AG09319 (cell line): Measurements from ENCODE around the gene CTSC.

Source experiments
- DNase-seq: peaks from one replicate; pipeline ENCODE4 v3.0.0-alpha.2; 2010; ENCODE audit warnings: low read depth; ENCODE audit errors: extremely low read depth
- TF ChIP-seq, protein P1 (sequence below): IDR thresholded peaks from 2 replicates; pipeline ENCODE4 v1.5.1; 2011; ENCODE audit warnings: low read depth, mild to moderate bottlenecking, inconsistent platforms, low read length, moderate library complexity

CTSC gene

DNA sequence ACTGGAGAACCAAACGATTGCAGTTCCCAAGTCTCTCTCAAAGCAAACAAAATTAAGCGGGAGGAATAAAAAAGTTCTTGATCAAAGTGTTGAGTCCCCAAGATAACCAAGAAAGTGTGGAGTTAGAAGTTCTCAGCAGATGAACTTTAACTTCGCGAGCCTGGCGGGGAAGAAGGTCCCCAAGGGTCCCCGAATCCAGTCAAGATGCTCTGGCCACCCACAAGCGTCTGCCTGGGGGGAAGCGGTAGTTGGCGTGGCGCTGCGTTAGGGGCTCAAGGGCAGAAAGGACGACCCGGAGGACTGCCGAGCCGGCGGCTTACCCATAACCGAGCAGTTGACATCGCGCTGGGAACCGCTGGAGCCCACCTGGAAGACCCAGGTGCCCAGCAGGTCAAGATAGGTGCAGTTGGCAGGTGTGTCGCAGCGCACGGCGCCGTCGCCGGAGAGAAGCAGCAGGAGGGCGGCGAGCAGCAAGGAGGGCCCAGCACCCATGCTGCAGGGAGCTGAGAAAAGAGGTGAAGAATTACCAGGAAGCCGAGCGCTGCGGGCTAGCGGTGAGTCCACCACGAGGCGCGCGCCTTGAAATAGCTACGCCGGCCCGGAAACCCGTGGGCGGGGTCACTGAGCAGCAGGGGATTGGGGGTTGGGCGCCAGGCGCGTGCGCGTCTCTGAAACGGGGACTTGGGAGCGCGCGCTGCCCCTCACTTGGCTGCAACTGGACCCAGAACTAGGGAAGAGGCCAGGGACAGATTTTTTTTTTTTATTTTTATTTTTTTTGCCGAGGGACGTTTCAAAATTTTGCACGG, at the start of gene CTSC:
Gene CTSC (minus strand): TSS at position 556 of the 806 bp plus-strand sequence. CDS start 64 bp downstream, at position 492.
- TF ChIP-seq, protein P1, sequence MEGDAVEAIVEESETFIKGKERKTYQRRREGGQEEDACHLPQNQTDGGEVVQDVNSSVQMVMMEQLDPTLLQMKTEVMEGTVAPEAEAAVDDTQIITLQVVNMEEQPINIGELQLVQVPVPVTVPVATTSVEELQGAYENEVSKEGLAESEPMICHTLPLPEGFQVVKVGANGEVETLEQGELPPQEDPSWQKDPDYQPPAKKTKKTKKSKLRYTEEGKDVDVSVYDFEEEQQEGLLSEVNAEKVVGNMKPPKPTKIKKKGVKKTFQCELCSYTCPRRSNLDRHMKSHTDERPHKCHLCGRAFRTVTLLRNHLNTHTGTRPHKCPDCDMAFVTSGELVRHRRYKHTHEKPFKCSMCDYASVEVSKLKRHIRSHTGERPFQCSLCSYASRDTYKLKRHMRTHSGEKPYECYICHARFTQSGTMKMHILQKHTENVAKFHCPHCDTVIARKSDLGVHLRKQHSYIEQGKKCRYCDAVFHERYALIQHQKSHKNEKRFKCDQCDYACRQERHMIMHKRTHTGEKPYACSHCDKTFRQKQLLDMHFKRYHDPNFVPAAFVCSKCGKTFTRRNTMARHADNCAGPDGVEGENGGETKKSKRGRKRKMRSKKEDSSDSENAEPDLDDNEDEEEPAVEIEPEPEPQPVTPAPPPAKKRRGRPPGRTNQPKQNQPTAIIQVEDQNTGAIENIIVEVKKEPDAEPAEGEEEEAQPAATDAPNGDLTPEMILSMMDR = no peak; the same call in 1 of the 2 replicates
- DNase-seq = no peak

- TF ChIP-seq, protein P1 = no peak
- no peak for DNase-seq
Observed at GRCh38 chr11:88384669-88385005, 47.1 kb upstream of the CTSC start.

GRCh38 chr11:88384004-88384668, 46.6 kb upstream of the CTSC start:
- DNase-seq = no peak
- TF ChIP-seq, protein P1 = no peak

GRCh38 chr11:88383447-88383846, 45.9 kb upstream of the CTSC start:
- DNase-seq = no peak
- TF ChIP-seq, protein P1 = no peak

GRCh38 chr11:88379130-88379529, 41.6 kb upstream of the CTSC start:
- TF ChIP-seq, protein P1 = no peak
- no peak for DNase-seq

DNA sequence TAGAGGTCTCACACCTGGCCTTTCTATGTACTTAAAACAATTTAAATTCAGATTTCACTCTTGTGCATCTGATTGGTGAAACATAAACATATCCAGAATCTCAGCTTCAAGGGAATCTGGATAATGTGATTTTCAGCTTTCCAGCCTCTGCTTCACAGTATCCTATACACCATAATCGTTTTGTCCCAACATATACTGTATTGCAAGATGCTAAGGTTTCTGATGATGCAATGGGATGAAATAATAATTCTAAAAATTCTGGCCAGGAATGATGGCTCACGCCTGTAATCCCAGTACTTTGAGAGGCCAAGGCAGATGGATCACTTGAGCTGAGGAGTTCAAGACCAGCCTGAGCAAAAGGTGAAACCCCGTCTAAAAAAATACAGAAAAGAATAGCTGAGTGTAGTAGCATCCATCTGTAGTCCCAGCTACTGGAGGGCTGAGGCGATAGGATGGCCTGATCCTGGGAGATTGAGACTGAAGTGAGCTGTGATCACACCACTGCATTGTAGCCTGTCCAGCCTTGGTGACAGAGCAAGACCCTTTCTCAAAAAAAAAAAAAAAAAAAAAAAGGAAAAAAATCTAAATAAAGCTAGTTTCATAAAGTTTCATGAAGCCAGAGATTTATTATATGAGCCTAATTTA, 41.0 kb upstream of the CTSC start:
- TF ChIP-seq, protein P1 = no peak
- DNase-seq = no peak

- DNase-seq = no peak
- TF ChIP-seq, protein P1 = no peak
Observed at GRCh38 chr11:88377646-88378045, 40.1 kb upstream of the CTSC start.
